Measurements from ENCODE around the gene MPC2.
"Not testable (repeated sequence)": the region's sequence is repeated elsewhere in the genome, so short reads cannot be mapped to it uniquely, and the experiment has no call there.

The MPC2 gene

DNA sequence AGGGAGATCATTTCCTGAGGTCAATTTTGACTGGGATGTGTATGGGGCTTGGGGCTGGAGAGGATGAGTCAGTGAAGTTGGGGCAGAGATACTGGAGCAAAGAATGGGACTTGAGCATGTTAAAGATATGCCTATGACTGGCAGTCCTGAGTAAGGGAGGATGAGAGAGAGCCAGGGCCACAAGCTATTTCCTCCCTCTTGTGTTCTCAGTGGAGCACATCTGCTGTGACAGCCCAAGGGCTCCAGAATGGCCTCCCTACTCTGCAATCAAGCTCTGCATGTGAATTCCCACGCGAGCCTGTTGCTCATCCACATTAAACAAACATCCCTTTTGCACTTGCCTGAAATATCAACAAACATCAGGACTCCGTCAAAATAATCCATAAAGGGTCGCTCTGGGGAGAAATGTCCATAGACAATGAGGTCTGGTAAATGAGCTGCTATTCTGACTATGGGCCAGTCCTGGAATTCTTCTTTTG is 32.2 kb downstream of the MPC2 start:
- DNase-seq, result no peak

- no peak for DNase-seq
Measured at GRCh38 chr1:167900907-167901306, 36.0 kb downstream of the MPC2 start.

GRCh38 chr1:167899253-167899681 is 37.6 kb downstream of the MPC2 start:
- no peak for DNase-seq

GRCh38 chr1:167898578-167899222 is 38.2 kb downstream of the MPC2 start:
- no peak for DNase-seq

DNA sequence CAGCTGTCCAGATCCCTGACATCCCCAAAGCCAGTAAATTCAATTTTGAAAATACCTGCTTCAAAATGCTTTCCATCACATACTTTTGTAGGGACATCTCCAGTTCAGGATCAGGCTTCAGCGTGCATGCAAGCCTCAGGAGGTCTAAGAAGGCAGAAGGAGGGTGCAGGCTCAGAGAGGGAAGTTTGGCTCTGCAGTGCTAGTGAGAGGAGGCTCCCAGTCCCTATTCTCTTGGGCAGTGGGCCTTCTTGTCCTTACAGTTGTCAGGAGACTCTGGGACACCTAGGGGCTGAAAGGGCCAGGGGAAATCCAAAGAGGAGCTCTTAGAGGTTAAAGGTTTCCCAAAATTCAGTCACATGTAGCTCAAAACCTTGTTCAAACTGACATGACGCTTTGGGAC is 43.1 kb downstream of the MPC2 start:
- no peak for DNase-seq

GRCh38 chr1:167890400-167890799 is 46.5 kb downstream of the MPC2 start:
- no peak for DNase-seq

- DNase-seq, result not testable (repeated sequence)
Measured at GRCh38 chr1:167887187-167887586, 49.7 kb downstream of the MPC2 start.

- DNase-seq, result no peak
Measured at GRCh38 chr1:167882376-167882775, 54.5 kb downstream of the MPC2 start.

DNA sequence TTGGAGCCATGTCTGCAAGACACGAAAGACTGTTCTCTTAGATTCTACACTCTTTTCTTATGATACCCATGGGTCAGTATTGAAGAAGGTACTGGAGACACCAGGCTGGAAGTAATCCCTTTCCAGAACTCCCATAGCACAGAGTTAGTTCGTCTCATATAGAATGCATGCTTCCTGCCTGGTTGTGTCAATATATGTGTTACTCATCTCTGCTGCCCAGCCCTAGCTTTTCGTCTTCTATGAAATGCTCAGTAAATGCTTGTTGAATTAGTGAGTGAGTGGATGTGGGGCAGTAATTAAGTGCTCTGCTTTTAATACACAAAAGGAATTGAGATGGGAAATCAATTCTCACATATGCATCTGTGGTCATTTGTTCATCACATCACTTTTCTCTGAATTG is 55.1 kb downstream of the MPC2 start:
- no peak for DNase-seq

GRCh38 chr1:167881069-167881468 is 55.8 kb downstream of the MPC2 start:
- DNase-seq, result no peak

- DNase-seq, result no peak
Measured at GRCh38 chr1:167880580-167881021, 56.3 kb downstream of the MPC2 start.

DNA sequence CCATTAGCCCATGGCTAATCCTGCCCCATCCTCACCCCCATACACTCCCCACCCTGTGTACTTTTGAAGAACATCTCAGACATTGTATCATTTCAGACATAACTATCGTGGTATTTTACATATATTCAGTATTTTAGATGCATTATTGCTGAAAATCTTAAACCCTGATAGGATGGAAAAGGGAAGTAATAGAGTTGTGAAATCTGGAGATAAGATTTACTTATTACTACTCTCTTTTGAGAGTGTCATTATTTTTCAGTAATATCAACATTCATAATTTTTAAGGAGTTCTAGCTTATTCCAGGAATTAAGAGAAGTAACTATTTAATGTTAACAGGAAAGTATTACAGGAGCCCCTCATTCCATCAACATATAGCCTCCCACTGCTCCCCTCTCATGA is 57.4 kb downstream of the MPC2 start:
- DNase-seq, result no peak

DNA sequence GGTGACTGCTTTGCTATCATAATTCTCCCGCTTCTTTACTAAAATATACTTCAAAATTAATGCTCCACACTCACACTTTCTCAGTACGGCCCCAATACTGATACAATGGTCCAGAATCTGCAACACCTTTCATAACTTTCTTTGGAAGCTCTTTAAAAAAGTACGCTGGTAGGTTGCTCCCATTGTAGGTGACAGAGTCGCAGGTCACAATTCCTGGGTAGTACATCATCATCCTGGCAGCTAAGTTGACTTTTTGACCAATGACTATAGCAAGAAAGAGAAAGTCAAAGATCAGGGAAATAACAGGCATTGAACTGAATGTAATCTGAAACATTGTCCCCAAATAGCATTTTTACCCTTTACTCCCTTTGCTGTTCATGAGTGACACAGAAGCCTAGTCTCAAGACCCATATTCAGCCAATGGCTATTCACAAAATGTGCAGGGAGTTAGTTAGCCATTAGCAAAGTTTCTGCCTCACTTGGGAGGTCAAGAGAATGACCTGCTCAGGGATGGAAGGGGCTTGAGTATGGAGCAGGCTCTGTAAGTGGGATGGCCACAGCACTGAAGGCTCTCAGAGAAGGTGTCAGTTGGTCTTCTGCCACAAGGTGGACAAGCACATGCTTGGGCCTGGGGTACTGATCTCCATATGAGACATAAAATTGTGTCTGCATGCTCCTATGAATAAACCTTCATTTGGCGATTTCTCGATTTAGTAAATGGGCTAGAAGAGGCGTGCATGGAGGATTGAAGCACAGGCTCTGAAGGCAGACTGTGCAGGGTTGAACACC is 58.3 kb downstream of the MPC2 start:
- DNase-seq, result no peak

DNA sequence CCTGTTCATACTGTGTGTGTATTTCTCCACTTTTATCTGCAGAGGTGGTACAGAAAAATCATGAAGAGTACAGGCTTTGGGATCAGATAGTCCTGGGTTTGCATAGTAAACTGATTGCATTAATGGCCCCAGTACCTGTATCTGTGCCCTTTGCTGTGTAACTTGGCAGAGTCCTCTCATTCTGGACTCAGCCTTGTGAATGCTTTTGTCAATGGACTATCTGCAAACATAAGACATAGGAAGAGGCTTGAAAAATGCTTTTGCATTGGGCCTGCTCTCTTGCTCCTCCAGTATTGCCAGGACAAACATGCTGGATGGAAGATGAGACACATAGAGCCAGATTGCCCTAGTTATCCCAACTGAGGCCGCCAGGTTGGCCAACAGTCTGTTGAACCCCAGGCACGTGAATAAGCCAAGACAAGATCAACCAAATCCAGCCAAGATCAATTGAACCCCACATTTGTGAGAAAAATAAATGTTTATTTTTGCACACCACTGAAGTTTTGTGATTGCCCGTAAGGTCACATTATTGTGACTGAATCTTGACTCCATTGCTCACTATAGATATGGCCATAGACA is 60.2 kb downstream of the MPC2 start:
- DNase-seq, result no peak

DNA sequence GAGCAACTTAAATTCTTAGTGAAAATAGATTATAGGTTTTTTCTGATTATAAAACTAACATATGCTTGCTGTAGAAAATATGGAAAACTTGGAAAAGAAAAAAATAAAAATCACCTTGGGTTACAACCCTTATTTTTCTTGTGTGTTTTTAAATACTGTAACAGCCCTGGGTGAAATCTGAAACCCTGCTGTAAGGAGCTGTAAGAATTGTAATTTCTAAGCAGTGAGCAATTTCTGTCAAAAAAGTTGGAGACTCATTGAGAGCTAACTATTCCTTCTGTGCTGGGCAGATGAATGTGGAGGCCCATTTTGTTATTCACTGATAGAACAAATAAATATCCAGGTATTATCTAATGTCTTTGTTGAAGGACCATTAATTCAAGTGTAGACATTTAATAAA is 65.5 kb downstream of the MPC2 start:
- DNase-seq, result no peak

- DNase-seq, result not testable (repeated sequence)
Measured at GRCh38 chr1:167869157-167870001, 67.5 kb downstream of the MPC2 start.

- DNase-seq, result not testable (repeated sequence)
Measured at GRCh38 chr1:167866739-167867414, 70.0 kb downstream of the MPC2 start.
